GM18861 (cell line): ENCODE results near the gene HCRT.
"Not testable (repeated sequence)": the region's sequence is repeated elsewhere in the genome, so short reads cannot be mapped to it uniquely, and the experiment has no call there.

Source experiments
- ATAC-seq: cut with Tn5 transposase; IDR thresholded peaks from one replicate; pipeline ENCODE4 v1.9.1; 2021; ENCODE audit not compliant: unreplicated experiment

HCRT gene

DNA sequence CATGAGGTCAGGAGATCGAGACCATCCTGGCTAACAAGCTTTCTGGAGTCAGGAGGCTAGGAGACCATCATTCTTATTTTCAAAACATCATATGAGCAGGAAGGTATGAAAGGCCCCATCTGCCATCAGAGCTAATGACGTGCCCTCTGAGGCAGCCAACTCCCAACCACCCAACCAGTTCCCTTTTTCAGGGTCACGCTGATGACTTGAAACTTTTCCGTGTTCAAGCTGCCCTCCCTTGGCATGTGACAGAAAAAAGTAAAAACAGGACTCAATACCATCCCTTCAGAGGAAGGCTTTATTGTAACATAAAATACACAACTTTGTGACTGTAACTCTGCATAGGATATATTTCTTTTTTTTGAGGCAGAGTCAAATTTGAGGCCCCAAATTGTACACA is 13.6 kb upstream of the HCRT start:
- ATAC-seq: no peak

DNA sequence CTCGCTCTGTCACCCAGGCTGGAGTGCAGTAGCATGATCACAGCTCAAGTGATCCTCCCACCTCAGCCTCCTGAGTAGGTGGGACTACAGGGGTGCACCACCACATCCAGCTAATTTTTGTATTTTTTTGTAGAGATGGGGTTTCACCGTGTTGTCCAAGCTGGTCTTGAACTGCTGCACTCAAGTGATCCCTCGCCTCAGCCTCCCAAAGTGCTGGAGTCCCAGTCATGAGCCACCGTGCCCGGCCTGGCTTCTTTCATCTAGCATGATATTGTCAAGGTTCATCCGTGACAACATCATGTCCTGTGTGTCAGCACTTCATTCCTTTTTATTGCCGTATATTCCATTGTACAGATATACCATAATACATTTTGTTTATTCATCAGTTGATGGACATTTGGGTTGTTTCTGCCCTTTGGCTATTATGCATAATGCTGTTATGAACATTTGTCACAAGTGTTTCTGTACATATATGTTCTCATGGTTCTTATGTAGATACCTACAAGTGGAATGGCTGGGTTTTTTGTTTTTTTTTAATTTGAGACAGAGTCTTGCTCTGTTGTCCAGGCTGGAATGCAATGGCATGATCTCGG is 12.4 kb upstream of the HCRT start:
- no peak for ATAC-seq

DNA sequence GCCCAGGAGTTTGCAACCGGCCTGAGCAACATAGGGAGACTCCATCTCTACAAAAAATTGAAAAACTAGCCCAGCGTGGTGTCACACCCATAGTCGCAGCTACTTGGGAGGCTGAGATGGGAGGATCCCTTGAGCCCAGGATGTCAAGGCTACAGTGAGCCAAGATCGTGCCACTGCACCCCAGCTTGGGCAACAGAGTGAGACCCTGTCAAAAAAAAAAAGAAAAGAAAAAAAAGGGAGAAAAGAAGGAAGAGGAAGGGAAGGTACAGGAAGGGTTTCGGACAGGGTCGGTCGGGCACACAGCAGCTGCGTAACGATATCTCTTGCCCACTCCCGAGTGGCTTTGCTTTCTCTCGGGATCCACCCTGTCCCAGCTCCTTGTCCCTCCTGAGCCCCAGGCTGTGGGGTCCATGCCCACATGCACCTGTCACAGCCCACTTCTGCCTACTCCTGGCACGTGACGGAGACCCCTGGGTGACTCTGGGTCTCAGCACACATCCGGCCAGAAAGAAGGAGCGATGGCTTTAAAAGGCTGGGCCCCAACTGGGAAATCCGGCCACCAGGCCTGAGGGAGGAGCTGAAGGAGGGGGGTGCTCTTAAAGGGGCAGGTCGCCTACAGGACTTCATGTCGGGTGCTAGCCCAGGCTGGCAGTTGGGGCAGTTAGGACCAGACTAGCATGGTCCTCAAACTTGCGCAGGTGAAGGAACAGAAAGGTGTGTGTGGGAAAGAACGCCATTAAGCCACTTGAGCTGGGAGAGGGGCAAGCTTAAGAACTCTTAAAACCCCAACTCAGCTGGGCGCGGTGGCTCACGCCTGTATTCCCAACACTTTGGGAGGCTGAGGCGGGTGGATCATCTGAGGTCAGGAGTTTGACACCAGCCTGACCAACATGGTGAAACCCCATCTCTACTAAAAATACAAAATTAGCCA is 9.0 kb upstream of the HCRT start, which contains the start of gene GHDC:
TSS of gene GHDC (minus strand) at position 526 of the 931 bp plus-strand sequence. CDS start 913 bp downstream, outside the sequence.
- peak; percentile 79 for ATAC-seq

DNA sequence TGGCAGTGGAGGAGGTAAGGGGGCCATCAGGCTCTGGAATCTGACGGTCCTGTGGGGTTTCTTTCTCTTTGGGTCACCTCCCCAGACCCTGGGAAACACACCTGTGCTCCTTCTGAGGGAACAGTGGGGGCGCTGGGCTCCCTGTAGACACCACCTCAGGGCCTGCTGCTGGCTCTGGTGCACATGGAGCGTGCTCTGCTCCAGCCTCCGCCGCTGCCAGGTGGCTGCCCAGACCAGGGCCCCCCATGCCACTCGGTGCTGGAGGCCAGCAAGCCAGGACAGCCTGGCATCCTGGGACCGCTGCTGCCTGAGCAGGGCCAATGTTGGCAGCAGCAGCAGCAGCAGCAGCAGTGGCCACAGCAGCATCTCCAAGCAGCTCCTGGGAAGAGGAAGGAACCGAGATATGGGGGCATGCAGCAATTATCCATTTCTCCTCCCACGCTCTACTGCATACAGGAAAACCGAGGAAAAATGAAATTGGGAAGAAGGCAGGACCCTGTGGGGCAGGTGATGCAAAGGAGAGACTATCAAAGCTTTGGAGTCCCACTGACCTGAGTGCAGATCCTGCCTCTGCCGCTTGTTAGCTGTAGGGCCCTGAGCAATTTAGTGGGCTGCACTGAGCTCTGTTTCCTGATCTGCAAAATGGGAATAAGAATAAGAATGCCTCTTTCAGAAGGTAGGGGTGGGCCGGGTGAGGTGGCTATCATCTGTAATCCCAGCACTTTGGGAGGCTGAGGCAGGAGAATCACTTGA is 8.1 kb upstream of the HCRT start:
- no peak for ATAC-seq

DNA sequence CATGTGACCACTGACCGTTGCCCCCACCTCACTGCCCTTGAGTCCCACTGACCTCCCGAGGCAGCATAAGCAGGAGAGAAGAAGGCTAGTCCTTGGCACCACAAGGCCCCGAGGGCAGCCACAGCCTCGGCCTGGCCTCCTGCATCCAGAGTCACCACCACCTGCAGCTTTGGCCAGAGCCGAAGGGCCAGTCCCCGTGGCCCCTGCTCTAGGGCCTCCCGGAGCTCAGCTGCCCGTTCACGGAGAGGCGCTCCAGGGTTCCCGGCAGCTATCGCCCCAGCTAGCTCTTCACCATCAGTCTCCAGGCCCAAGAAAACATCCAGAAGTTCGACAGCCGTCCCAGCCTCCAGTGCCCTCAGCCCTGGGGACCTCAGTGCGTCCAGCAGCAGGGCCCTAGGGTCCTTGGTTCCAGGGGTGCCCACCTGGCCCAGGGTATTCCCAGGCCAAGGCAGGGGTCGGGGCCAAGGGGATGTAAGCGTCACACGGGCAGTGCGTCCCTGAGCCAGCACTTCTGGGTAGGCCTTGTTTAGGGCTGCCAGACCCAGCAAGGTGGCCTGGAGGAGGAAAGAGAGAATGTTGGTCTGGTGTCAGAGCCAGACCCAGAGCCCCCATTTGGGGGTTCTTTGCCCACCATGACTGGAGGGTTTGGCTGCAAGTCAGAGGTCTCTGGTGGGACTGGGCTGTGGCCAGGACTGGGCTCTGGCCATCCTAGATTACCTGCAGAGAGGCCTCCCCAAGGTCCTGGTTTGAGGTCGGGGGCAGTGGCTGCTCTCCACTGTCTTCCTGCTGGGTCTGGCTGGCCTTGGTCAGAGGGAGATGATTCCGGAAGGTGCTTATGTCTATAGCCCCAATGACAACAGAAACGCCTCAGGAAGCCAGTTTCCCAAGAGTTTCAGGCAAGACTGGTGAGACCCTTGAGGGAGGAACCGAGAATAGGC is 7.2 kb upstream of the HCRT start:
- no peak for ATAC-seq

DNA sequence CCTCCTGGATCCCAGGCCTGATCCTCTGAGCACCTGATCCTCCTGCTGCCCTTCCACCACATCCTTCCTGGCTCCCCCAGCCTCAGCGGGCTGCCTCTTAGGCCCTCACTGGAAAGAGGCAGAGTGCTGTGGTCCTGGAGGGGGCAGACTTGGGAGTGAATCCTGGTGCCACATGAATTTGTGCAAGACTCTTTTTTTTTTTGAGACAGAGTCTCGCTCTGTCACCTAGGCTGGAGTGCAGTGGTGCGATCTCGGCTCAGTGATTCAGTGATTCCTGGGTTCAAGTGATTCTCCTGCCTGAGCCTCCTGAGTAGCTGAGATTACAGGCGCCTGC is 6.0 kb upstream of the HCRT start:
- ATAC-seq: no peak

DNA sequence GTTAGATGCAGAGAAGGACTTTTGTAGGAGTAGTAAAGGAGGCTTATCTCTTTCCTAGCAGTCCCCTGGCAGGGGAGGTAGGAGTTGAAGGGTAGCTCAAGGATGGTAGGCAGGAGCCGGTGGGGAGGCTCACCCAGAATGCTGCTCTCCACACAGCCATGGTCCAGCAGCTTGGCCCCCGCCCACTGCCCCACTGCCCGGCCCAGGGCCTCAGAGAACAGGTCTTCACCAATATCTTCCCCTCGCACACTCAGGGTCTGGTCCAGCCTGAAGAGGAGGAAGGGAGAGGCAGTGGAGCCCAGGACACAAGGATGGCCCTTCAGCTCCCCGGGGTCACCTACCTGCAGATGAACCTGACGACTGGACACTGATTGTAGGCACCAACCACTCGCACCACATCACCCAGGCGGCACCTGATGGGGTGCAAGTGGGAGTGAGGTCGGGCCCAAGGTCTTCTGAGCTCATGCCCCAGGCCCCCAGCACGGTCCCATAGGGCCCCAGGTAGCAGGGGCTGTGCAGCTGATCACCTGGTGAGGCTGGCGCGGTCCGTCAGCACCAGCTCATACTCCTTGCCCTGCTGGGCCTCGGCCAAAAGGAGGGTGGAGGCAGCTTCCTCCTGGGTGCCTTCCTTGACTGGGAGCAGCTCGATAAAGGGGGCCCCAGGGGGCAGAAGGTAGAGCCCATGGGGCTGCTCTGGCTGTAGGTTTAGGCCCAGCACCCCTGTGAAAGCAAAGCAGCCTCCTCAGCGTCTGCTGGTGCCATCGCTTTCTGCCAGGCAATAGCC is 5.4 kb upstream of the HCRT start:
- ATAC-seq: no peak

DNA sequence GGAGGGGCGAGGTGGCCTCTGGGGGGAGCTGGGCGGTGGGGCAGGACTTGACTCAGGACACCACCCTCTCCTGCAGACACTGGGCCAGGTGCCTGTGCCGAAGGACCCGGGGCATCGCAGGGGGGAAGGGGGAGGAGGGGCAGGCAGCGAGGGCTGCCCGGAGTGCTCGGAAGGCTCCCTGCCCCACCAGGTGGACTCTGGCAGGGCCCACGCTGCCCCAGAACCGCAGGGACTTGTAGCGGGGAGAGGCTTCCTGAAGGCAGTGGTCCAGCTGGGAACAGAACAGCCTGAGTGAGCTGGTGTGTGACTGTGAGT is 4.4 kb upstream of the HCRT start:
- ATAC-seq: no peak

DNA sequence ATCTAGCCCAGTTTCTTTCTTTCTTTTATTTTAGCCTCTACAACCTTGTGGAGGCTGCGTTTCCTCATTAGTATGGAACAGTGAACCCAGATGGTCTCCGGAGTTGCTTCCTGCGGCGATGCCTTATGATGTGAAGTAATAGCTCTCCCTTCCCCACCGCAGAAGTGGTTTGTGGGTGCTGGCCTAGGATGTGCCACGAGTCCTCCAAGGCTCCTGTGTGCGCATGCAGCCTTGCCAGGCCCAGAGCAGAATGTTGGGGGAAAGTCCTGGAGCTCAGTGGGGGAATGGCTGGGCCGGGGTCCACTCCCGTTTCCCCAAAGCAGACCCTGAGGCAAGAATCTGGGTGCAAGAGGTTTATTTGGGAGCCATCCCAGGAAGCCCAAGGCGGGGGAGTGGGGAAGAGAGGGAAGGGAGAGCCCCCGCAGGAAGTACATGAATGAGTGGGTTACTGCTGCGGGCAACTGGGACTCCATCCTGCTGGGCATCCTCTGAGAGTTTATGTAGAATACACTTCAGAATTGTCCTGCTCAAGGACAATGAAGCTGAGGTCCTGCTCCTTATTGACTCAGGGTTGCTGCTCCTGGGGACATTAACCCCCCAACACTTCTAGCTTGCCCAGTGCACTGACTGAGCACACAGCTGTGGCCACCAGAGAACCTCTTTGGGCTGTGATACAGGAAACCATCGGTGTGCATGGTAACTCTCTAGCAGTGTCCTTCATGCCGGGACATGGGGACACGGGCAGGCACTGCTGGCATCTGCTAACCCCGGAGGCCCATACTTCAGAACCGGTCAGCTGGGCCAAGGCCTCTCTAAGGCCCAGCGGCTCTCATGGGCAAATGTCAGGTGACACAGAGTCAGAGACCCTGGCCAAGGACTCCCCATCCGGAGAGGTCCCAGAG is 3.7 kb upstream of the HCRT start:
- ATAC-seq: no peak

DNA sequence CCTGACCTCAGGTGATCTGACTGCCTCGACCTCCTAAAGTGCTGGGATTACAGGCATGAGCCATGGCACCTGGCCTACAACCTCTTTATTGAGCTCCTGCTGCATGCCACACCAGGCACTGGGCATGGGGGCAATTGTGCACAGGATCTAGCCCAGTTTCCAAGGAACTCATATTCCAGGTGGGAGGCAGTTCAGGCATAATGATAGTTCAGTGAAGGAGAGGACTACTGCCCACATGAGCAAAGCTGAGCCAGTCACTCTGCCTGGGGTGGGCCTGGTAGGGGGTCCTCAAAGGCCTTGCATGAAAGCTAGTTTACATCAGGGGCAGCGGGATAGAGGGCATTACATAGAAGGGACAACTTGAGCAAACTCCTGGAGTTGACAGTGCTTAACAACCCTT is 2.6 kb upstream of the HCRT start:
- ATAC-seq: no peak

DNA sequence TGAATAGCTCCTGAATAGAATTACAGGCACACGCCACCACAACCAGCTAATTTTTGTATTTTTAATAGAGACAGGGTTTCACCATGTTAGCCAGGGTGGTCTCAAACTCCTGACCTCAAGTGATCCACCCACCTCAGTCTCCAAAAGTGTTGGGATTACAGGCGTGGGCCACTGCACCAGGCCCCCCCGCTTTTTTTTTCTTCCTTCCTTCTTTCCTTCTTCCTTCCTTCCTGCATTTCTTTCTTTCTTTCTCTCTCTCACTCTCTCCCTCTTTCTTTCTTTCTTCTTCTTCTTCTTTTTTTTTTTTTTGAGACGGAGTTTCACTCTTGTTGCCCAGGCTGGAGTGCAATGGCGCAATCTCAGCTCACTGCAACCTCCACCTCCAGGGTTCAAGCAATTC is 939 bp upstream of the HCRT start:
- ATAC-seq: not testable (repeated sequence)

DNA sequence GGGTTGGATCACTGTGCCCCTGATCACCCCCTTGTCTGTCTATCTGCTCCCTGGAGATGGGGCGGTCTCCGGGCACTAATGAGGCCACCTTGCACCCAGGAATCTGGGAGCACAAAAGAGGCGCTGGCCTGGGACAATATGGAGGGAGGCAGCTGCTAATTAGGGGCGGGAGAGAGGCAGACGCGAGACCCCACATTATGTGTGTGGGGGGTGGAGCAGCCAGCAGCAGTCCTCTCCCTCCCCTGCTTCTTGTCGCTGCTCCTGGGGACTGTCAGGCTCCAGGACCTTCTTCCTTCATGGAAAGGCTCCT is 324 bp upstream of the HCRT start:
- no peak for ATAC-seq

DNA sequence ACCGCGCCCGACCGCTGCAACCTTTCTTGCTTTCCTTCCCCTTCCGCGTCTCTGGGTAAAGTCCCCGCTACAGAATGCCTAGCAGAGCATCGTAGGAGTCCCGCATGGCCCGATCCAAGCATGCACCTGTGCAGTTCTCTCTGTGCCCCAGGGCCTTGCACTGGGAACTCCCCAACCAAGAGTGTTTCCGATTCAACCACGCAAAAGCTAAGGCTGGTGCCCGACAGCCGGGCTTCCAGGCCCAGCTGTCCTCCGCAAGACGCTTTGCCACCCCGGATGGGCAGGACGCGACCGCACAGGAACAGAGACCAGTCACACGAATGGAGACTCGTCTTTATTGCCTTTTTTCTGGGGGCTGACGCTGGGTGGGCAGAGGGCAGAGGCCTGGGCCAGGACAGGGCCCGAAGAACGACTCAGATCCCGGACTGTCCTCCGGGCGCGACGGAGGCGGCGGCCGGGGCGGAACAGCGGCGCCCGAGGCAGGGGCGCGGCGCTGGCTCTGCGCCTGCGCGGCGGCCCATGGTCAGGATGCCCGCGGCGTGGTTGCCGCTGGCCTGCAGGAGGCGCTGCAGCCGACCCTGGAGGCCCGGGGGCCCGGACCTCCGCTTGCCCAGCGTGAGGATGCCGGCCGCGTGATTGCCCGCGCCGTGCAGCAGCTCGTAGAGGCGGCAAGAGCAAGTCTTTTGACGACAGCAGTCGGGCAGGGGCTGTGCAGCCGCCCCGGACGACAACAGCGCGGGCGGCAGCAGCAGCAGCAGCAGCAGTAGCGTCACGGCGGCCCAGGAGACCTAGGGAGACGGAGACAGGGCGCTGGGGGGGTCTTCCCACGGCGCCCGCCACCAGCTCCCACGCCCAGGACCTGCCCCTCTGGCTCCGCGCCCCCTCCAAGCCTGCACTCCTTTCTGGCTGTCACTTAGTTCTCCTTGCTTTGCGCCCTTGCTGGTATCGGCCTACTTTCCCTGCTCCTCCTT is 1.2 kb downstream of the HCRT start:
- ATAC-seq: peak; percentile 54

DNA sequence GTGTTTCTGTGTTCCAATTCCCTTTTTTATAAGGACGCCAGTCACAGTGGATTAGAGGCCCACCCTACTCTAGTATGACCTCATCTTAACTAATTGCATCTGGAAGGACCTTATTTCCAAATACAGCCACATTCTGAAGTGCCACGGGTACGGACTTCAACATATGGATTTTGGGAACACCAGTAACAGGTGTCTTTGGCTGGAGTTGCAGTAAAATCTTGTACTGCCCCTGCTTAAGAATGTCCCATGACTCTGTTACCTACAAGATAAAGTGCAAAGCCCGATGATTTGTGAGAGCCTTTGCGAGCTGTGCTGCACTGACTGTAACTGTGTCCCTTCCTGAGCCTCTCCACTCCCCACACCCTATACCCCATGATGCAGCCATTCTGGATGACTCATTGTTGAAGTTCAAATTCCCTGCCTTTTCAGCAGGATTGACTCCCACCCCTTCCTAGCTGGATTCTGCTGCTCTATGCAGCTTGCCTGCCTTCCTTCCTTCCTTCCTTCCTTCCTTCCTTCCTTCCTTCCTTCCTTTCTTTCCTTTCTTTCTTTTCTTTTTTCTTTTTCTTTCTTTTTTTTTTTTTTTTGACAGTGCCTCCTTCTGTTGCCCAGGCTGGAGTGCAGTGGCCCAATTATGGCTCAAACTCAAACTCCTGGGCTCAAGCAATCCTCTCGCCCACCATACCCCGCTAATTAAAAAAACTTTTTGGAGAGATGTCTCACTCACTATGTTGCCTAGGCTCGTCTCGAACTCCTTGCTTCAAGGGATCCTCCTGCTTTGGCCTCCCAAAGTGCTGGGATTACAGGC is 2.1 kb downstream of the HCRT start:
- ATAC-seq: no peak

DNA sequence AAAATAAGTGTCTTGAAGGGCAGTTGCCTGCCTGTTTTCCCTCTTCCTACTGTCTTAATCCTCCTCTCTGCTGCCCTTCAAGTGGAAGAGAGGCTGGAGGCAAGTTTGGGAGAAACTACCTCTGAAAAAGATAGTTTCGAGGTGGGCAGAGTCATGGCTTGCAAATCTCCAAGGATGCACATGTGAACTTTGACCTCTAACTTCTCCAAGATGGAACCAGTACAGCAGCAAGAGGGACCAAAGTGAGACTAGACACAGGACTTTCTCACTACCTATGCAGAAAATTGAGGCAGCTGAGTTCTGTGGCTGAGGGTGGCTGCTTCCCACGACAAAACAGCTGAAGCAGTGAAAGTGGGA is 3.4 kb downstream of the HCRT start:
- no peak for ATAC-seq

DNA sequence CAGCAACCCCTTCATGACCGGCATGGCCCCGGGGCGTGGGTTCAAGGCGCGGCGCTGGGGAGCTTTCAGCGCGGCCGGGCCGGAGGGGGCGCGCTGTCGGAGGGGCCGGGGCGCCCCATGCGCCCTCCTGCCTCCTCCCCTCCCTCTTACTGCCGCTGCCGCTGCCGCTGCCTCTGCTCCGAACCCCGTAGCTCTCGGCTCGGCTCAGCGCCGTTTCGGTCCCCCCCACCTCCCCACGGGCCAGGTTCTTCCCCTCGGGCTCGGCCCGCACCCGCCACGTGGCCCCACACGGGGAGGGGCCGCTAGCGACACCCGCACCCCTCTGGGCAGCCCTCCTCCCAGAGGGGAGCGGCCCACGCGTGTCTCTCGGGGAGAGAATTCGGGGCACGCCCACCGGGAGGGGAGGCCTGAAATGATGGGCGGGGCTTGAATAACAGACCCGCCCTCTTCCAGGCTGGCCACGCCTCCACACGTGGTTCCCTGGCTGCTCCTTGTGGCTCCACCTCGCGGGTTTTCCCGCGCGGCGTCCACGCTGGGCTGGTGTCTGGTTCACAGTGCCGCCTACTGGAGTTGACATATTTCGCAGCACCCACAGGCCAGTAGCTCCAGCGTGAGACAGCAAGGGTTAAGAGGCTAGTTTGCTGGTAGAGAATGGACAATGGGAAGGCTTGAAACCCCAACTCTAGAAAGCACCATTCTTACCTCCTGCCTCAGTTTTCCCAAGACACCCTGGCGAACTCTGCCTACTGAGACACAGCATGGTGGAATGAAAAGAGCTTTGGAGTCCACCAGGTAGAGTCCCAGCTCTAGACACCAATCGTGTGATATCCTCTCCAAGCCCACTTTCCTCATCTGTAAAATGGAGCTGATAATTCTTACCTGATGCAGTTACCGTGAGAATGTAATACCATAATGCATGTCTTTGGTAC is 4.1 kb downstream of the HCRT start, which contains the start of gene KCNH4:
TSS of gene KCNH4 (minus strand) at position 221 of the 929 bp plus-strand sequence. CDS start at position 24, 197 bp downstream.
- ATAC-seq: peak; percentile 35
